Measurements from ENCODE around the gene MTARC2. TPM values are rescaled to one million over a fixed set of nuclear protein-coding genes. Genes with fewer than 3 reads are reported as not detected.

MTARC2 gene
- polyA plus RNA-seq, 1 of the 3 experiments (the other 2 are of a cell fraction) = 6.1 TPM

- H3K27ac ChIP-seq (ENCODE audit: low read depth in 2 of 2, low read length in 1 of 2) = peak overlapping the region; percentile 17 to 21; a peak in 3 of 4 replicates
- H4K20me1 ChIP-seq (ENCODE audit: insufficient read depth) = no peaks in the 10 kb centered on the region
- peaks cover 13% of the 10 kb centered on the region for H3F3A ChIP-seq (replicated peaks; ENCODE audit: insufficient read depth)
- ChIA-PET POLR2A (interaction anchor here (1.1 kb wide), 1 partner anchor 15 kb away, joined by 3 read pairs; the partner anchor contains the start of gene MTARC2), CTCF (interaction anchor here (0.6 to 2.8 kb wide), 60 partner anchors 9 to 619 kb away, joined by 3 to 31 read pairs (median 4); partner anchors contain the start of genes C1orf115 and MTARC2)
- H3K4me2 ChIP-seq = peak overlapping the region; percentile 21
- no peaks in the 10 kb centered on the region for H3K36me3 ChIP-seq (replicated peaks in 1 of 2; ENCODE audit: control insufficient read depth in 1 of 2, insufficient read depth in 2 of 2, low read length in 1 of 2)
- peak overlapping the region; percentile 93 for H2AFZ ChIP-seq (ENCODE audit: low read depth)
- WGBS (ENCODE audit: low lambda C conversion rate) = 6% methylated on average over 15 of the region's 15 CpGs
- no peaks in the 10 kb centered on the region for H3K9me2 ChIP-seq
- no peaks in the 10 kb centered on the region for H3K79me2 ChIP-seq (ENCODE audit: insufficient read depth)
- no peak overlapping the region for H3K9ac ChIP-seq
- peaks cover 5 to 15% of the 10 kb centered on the region in 2 experiments; a peak in 3 of 4 replicates for H3K4me1 ChIP-seq (ENCODE audit: control insufficient read depth in 1 of 2, insufficient read depth in 2 of 2, low read depth in 1 of 2, low read length in 1 of 2)
- DNase-seq = peak; percentile 84
- H3K4me3 ChIP-seq (ENCODE audit: low read depth in 2 of 2, low read length in 1 of 2) = peak overlapping the region; percentile 2 to 33; a peak in 3 of 4 replicates
- no peaks in the 10 kb centered on the region for H3K27me3 ChIP-seq (ENCODE audit: insufficient read depth)
- no peaks in the 10 kb centered on the region for H3K9me3 ChIP-seq
- TF ChIP-seq POLR2AphosphoS5 (IDR thresholded peaks at IDR 0.05; ENCODE audit: low read depth, low read length) (no peak), RFX5 (IDR thresholded peaks at IDR 0.05; ENCODE audit: low read length) (no peak), RAD21 (IDR thresholded peaks at IDR 0.05; ENCODE audit: low read length) (peak; percentile 76), RXRA (IDR thresholded peaks at IDR 0.05; ENCODE audit: borderline replicate concordance, low read depth) (no peak), GATA2 (CRISPR knock-in tag; IDR thresholded peaks at IDR 0.05) (no peak), ELF1 (IDR thresholded peaks at IDR 0.05) (peak; percentile 63; the same call in 1 of the 2 replicates), USF2 (IDR thresholded peaks at IDR 0.05; ENCODE audit: borderline replicate concordance, low read depth, low read length) (no peak), USF1 (IDR thresholded peaks at IDR 0.05; ENCODE audit: borderline replicate concordance, low read depth) (no peak), EZH2phosphoT487 (IDR thresholded peaks at IDR 0.05; ENCODE audit: borderline replicate concordance, low read depth) (no peak), NFIC (IDR thresholded peaks at IDR 0.05; ENCODE audit: borderline replicate concordance) (peak; percentile 17; the same call in 1 of the 2 replicates), MXI1 (IDR thresholded peaks at IDR 0.05; ENCODE audit: low read depth, low read length) (no peak), NRF1 (IDR thresholded peaks at IDR 0.05; ENCODE audit: low read depth, low read length) (no peak), CHD2 (IDR thresholded peaks at IDR 0.05; ENCODE audit: low read length, partially characterized antibody) (no peak), EP300 (IDR thresholded peaks at IDR 0.05; ENCODE audit: borderline replicate concordance in 1 of 2, low read depth in 1 of 2, low read length in 1 of 2) (0 out of 4 replicates have a peak, but pooled peaks of 1 of the 2 experiments have one; percentile 8), TEAD4 (IDR thresholded peaks at IDR 0.05; ENCODE audit: borderline replicate concordance, insufficient read depth) (no peak), FOXJ3 (CRISPR knock-in tag; IDR thresholded peaks at IDR 0.05) (no peak), TAF1 (IDR thresholded peaks at IDR 0.05; ENCODE audit: borderline replicate concordance, low read depth, low read length) (0 out of 2 replicates have a peak, but pooled peaks have one; percentile 30), FOSL2 (IDR thresholded peaks at IDR 0.05; ENCODE audit: borderline replicate concordance, low read depth) (no peak), TCF12 (IDR thresholded peaks at IDR 0.05) (no peak), YY1 (IDR thresholded peaks at IDR 0.05; ENCODE audit: low read depth) (no peak), RCOR1 (IDR thresholded peaks at IDR 0.05; ENCODE audit: low read length) (no peak), GABPA (IDR thresholded peaks at IDR 0.05; ENCODE audit: low read depth) (peak; percentile 75)
- TF ChIP-seq, protein P1, sequence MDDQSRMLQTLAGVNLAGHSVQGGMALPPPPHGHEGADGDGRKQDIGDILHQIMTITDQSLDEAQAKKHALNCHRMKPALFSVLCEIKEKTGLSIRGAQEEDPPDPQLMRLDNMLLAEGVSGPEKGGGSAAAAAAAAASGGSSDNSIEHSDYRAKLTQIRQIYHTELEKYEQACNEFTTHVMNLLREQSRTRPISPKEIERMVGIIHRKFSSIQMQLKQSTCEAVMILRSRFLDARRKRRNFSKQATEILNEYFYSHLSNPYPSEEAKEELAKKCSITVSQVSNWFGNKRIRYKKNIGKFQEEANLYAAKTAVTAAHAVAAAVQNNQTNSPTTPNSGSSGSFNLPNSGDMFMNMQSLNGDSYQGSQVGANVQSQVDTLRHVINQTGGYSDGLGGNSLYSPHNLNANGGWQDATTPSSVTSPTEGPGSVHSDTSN (IDR thresholded peaks at IDR 0.05) = no peak
- TF ChIP-seq, protein P2, sequence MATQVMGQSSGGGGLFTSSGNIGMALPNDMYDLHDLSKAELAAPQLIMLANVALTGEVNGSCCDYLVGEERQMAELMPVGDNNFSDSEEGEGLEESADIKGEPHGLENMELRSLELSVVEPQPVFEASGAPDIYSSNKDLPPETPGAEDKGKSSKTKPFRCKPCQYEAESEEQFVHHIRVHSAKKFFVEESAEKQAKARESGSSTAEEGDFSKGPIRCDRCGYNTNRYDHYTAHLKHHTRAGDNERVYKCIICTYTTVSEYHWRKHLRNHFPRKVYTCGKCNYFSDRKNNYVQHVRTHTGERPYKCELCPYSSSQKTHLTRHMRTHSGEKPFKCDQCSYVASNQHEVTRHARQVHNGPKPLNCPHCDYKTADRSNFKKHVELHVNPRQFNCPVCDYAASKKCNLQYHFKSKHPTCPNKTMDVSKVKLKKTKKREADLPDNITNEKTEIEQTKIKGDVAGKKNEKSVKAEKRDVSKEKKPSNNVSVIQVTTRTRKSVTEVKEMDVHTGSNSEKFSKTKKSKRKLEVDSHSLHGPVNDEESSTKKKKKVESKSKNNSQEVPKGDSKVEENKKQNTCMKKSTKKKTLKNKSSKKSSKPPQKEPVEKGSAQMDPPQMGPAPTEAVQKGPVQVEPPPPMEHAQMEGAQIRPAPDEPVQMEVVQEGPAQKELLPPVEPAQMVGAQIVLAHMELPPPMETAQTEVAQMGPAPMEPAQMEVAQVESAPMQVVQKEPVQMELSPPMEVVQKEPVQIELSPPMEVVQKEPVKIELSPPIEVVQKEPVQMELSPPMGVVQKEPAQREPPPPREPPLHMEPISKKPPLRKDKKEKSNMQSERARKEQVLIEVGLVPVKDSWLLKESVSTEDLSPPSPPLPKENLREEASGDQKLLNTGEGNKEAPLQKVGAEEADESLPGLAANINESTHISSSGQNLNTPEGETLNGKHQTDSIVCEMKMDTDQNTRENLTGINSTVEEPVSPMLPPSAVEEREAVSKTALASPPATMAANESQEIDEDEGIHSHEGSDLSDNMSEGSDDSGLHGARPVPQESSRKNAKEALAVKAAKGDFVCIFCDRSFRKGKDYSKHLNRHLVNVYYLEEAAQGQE (IDR thresholded peaks at IDR 0.05; ENCODE audit: low read depth, low read length) = no peak
- TF ChIP-seq, protein P3, sequence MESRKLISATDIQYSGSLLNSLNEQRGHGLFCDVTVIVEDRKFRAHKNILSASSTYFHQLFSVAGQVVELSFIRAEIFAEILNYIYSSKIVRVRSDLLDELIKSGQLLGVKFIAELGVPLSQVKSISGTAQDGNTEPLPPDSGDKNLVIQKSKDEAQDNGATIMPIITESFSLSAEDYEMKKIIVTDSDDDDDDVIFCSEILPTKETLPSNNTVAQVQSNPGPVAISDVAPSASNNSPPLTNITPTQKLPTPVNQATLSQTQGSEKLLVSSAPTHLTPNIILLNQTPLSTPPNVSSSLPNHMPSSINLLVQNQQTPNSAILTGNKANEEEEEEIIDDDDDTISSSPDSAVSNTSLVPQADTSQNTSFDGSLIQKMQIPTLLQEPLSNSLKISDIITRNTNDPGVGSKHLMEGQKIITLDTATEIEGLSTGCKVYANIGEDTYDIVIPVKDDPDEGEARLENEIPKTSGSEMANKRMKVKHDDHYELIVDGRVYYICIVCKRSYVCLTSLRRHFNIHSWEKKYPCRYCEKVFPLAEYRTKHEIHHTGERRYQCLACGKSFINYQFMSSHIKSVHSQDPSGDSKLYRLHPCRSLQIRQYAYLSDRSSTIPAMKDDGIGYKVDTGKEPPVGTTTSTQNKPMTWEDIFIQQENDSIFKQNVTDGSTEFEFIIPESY (IDR thresholded peaks at IDR 0.05; ENCODE audit: borderline replicate concordance, low read depth) = no peak
- TF ChIP-seq, protein P4, sequence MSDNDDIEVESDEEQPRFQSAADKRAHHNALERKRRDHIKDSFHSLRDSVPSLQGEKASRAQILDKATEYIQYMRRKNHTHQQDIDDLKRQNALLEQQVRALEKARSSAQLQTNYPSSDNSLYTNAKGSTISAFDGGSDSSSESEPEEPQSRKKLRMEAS (IDR thresholded peaks at IDR 0.05; ENCODE audit: low read depth) = no peak
Observed at GRCh38 chr1:220733086-220733601, 15.0 kb upstream of the MTARC2 start.
